ENCODE data around the gene NPAS3. TPM values are rescaled to one million over a fixed set of nuclear protein-coding genes. Genes with fewer than 3 reads are reported as not detected.

NPAS3 gene
- total and polyA plus RNA-seq, 2 donors (not counting 1 experiment from before 2014, with no cell fraction given), result 0.10 to 0.50 TPM

DNA sequence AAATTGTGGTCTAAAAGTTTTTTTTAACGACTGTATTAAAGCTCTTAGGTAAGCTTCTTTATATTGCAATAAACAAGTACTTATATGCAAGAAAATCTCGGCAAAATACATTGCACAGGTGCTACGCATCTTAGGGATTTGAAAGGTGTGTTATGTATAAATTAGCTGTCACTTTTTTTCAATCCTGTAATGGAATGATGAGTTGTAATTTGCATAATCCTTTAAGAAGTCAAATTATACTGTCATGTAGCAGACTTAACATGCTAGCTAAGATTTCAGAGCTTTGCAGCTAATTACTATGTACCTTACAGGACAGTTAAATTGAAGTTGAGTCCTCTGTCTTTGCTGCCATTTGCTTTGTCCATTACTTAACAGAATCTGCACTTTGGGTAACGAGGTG lies 117.5 kb downstream of the NPAS3 start:
- TF ChIP-seq, protein P1, sequence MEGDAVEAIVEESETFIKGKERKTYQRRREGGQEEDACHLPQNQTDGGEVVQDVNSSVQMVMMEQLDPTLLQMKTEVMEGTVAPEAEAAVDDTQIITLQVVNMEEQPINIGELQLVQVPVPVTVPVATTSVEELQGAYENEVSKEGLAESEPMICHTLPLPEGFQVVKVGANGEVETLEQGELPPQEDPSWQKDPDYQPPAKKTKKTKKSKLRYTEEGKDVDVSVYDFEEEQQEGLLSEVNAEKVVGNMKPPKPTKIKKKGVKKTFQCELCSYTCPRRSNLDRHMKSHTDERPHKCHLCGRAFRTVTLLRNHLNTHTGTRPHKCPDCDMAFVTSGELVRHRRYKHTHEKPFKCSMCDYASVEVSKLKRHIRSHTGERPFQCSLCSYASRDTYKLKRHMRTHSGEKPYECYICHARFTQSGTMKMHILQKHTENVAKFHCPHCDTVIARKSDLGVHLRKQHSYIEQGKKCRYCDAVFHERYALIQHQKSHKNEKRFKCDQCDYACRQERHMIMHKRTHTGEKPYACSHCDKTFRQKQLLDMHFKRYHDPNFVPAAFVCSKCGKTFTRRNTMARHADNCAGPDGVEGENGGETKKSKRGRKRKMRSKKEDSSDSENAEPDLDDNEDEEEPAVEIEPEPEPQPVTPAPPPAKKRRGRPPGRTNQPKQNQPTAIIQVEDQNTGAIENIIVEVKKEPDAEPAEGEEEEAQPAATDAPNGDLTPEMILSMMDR (conservative IDR thresholded peaks at IDR 0.05 in 1 of 2, IDR thresholded peaks at IDR 0.05 in 1 of 2; ENCODE audit: low read depth in 1 of 2, low read length in 2 of 2), result no peak
- no peak for TF ChIP-seq EZH2 (IDR thresholded peaks at IDR 0.05; ENCODE audit: low read length, missing control alignments)
- no peaks in the 10 kb centered on the region for H3K36me3 ChIP-seq (ENCODE audit: control insufficient read depth, insufficient read depth, low read length)
- H3K9me3 ChIP-seq (ENCODE audit: control insufficient read depth, insufficient read depth, low read depth, low read length), result no peaks in the 10 kb centered on the region
- no peak overlapping the region for H2AFZ ChIP-seq (ENCODE audit: low read length)
- H3K4me1 ChIP-seq (ENCODE audit: control insufficient read depth, extremely low read depth, insufficient read depth, low read length), result no peaks in the 10 kb centered on the region
- no peaks in the 10 kb centered on the region for H3K79me2 ChIP-seq (ENCODE audit: control insufficient read depth, insufficient read depth, low read length)
- H4K20me1 ChIP-seq (ENCODE audit: control insufficient read depth, extremely low read depth, insufficient read depth, low read length), result no peaks in the 10 kb centered on the region
- H3K4me3 ChIP-seq (replicated peaks in 1 of 4; ENCODE audit: control extremely low read depth in 1 of 4, insufficient read depth in 1 of 4, low read depth in 3 of 4, low read length in 4 of 4), result no peak overlapping the region
- no peaks in the 10 kb centered on the region for H3K27me3 ChIP-seq (ENCODE audit: control insufficient read depth, insufficient read depth, low read length)
- no peak overlapping the region for H3K4me2 ChIP-seq (ENCODE audit: extremely low read depth, insufficient read depth, low read length)
- DNase-seq (ENCODE audit: low read depth in 2 of 2), result no peak
- no peak overlapping the region for H3K27ac ChIP-seq (ENCODE audit: insufficient read depth, low read length)
- H3K9ac ChIP-seq (ENCODE audit: insufficient read depth, low read length), result no peak overlapping the region

DNA sequence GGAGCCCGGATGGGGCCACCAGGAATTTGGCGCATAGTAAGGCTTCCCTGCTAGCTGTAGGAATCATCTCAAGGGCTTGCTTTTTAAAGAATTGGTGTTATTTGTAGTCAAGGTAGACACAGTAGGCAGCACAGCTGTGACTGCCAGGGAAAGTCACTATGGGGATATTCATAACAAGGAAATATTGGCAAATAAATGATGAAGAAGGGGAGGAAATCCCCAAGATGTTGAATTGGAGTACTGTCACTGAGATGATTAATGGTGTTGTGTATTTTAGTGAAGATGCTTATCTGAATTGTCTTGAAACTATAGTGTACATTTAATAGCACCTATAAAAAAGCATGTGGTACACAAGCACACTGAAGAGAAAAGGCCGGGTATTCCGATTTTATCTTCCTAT lies 118.9 kb downstream of the NPAS3 start:
- TF ChIP-seq, protein P1 (conservative IDR thresholded peaks at IDR 0.05 in 1 of 2, IDR thresholded peaks at IDR 0.05 in 1 of 2; ENCODE audit: low read depth in 1 of 2, low read length in 2 of 2), result no peak
- TF ChIP-seq EZH2 (IDR thresholded peaks at IDR 0.05; ENCODE audit: low read length, missing control alignments), result no peak

DNA sequence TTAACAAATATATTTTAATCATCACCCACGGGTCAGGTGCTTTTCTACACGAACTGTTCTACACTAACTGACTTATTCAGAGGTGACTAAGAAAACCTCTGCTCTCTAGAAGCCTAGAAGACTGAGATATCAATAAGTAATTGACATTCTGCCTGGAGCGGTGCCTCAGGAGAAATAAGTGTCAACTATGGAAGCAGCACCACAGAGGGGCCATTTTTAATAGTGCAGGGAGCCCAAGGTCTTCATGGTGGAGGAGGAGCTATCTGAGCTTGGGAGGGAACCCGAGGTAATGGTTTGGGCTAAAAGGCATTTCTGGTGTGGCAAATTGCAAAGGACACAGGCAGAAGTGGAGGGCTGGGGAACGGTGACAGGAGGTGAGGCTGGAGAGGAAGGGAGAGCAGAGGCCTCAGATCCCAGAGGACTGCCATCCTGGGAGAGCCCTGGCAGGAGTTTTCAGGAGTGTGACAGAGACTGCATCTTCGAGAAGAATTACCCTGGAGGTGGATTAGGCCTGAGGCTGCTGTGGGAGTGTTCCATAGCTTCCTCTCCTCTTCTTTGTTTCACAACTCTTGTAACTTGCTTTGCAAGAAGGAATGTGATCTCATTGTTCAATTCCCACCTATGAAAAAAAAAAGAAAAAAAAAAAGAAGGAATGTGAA lies 123.1 kb downstream of the NPAS3 start:
- H3K9ac ChIP-seq (ENCODE audit: insufficient read depth, low read length), result no peak overlapping the region
- no peak overlapping the region for H2AFZ ChIP-seq (ENCODE audit: low read length)
- no peak overlapping the region for H3K4me2 ChIP-seq (ENCODE audit: extremely low read depth, insufficient read depth, low read length)
- TF ChIP-seq, protein P1 (conservative IDR thresholded peaks at IDR 0.05 in 1 of 2, IDR thresholded peaks at IDR 0.05 in 1 of 2; ENCODE audit: low read depth in 1 of 2, low read length in 2 of 2), result no peak
- no peak for TF ChIP-seq EZH2 (IDR thresholded peaks at IDR 0.05; ENCODE audit: low read length, missing control alignments)
- DNase-seq (ENCODE audit: low read depth in 2 of 2), result no peak
- no peaks in the 10 kb centered on the region for H3K9me3 ChIP-seq (ENCODE audit: control insufficient read depth, insufficient read depth, low read depth, low read length)
- H3K79me2 ChIP-seq (ENCODE audit: control insufficient read depth, insufficient read depth, low read length), result no peaks in the 10 kb centered on the region
- no peak overlapping the region for H3K4me3 ChIP-seq (replicated peaks in 1 of 4; ENCODE audit: control extremely low read depth in 1 of 4, insufficient read depth in 1 of 4, low read depth in 3 of 4, low read length in 4 of 4)
- H3K36me3 ChIP-seq (ENCODE audit: control insufficient read depth, insufficient read depth, low read length), result no peaks in the 10 kb centered on the region
- no peak overlapping the region for H3K27ac ChIP-seq (ENCODE audit: insufficient read depth, low read length)
- H3K4me1 ChIP-seq (ENCODE audit: control insufficient read depth, extremely low read depth, insufficient read depth, low read length), result no peaks in the 10 kb centered on the region
- no peaks in the 10 kb centered on the region for H3K27me3 ChIP-seq (ENCODE audit: control insufficient read depth, insufficient read depth, low read length)
- H4K20me1 ChIP-seq (ENCODE audit: control insufficient read depth, extremely low read depth, insufficient read depth, low read length), result no peaks in the 10 kb centered on the region

More for the DNA sequence above, 118.9 kb downstream of the NPAS3 start:
- no peaks in the 10 kb centered on the region for H3K36me3 ChIP-seq (ENCODE audit: control insufficient read depth, insufficient read depth, low read length)
- H3K4me2 ChIP-seq (ENCODE audit: extremely low read depth, insufficient read depth, low read length), result no peak overlapping the region
- H2AFZ ChIP-seq (ENCODE audit: low read length), result no peak overlapping the region
- H3K27me3 ChIP-seq (ENCODE audit: control insufficient read depth, insufficient read depth, low read length), result no peaks in the 10 kb centered on the region
- no peaks in the 10 kb centered on the region for H3K4me1 ChIP-seq (ENCODE audit: control insufficient read depth, extremely low read depth, insufficient read depth, low read length)
- DNase-seq (ENCODE audit: low read depth in 2 of 2), result no peak
- H4K20me1 ChIP-seq (ENCODE audit: control insufficient read depth, extremely low read depth, insufficient read depth, low read length), result no peaks in the 10 kb centered on the region
- H3K4me3 ChIP-seq (replicated peaks in 1 of 4; ENCODE audit: control extremely low read depth in 1 of 4, insufficient read depth in 1 of 4, low read depth in 3 of 4, low read length in 4 of 4), result no peak overlapping the region
- H3K79me2 ChIP-seq (ENCODE audit: control insufficient read depth, insufficient read depth, low read length), result no peaks in the 10 kb centered on the region
- no peak overlapping the region for H3K9ac ChIP-seq (ENCODE audit: insufficient read depth, low read length)
- H3K9me3 ChIP-seq (ENCODE audit: control insufficient read depth, insufficient read depth, low read depth, low read length), result no peaks in the 10 kb centered on the region
- no peak overlapping the region for H3K27ac ChIP-seq (ENCODE audit: insufficient read depth, low read length)
